Central memory CD8-positive, alpha-beta T cell (primary cell): Measurements from ENCODE around the gene CYBRD1.

Source experiments
- ATAC-seq: fragments of 150-1000 bp; cut with Tn5 transposase; replicated peaks from 2 replicates; pipeline ENCODE4 v1.10.0; 2022; ENCODE audit warnings: mild to moderate bottlenecking, moderate FRiP score, moderate number of reproducible peaks; ENCODE audit not compliant: poor library complexity, severe bottlenecking; ENCODE audit errors: extremely low read depth
- DNase-seq, 2 donors: peaks; one replicate each; pipeline ENCODE4 v3.0.0; 2021; ENCODE audit warnings: low spot score in 2 of 2
- H3K27ac Mint-ChIP-seq: one replicate; pipeline ENCODE4 v1.8.0; 2022; ENCODE audit warnings: low read depth, mild to moderate bottlenecking, moderate library complexity, mixed read lengths
- H3K27me3 Mint-ChIP-seq: one replicate; pipeline ENCODE4 v1.8.0; 2022; ENCODE audit warnings: mixed read lengths
- H3K36me3 Mint-ChIP-seq: one replicate; pipeline ENCODE4 v1.8.0; 2022; ENCODE audit warnings: mild to moderate bottlenecking, moderate library complexity, mixed read lengths; ENCODE audit not compliant: insufficient read depth
- H3K4me1 Mint-ChIP-seq: one replicate; pipeline ENCODE4 v1.8.0; 2022; ENCODE audit warnings: mixed read lengths
- H3K4me3 Mint-ChIP-seq: one replicate; pipeline ENCODE4 v1.8.0; 2022; ENCODE audit warnings: mild to moderate bottlenecking, moderate library complexity, mixed read lengths
- H3K9me3 Mint-ChIP-seq: one replicate; pipeline ENCODE4 v1.8.0; 2022; ENCODE audit warnings: mixed read lengths

Gene CYBRD1

GRCh38 chr2:171598713-171599319 is 76.5 kb downstream of the CYBRD1 start:
- peak in 1 of 2 donors; percentile 21 for DNase-seq
- H3K36me3 Mint-ChIP-seq: no peaks in the 10 kb centered on the region
- no peaks in the 10 kb centered on the region for H3K9me3 Mint-ChIP-seq
- ATAC-seq: peak; percentile 93
- no peak overlapping the region for H3K4me3 Mint-ChIP-seq
- no peaks in the 10 kb centered on the region for H3K4me1 Mint-ChIP-seq
- H3K27me3 Mint-ChIP-seq: peaks cover 29% of the 10 kb centered on the region
- H3K27ac Mint-ChIP-seq: no peak overlapping the region

- no peak for ATAC-seq
Measured at GRCh38 chr2:171600126-171600525, 77.9 kb downstream of the CYBRD1 start.

GRCh38 chr2:171602352-171602751 is 80.1 kb downstream of the CYBRD1 start:
- no peak for ATAC-seq
- Mint-ChIP-seq H3K4me1 (no peaks in the 10 kb centered on the region), H3K27ac (no peak overlapping the region), H3K36me3 (no peaks in the 10 kb centered on the region), H3K27me3 (peaks cover 52% of the 10 kb centered on the region), H3K9me3 (no peaks in the 10 kb centered on the region), H3K4me3 (no peak overlapping the region)
- DNase-seq: no peak

More at GRCh38 chr2:171600126-171600525, 77.9 kb downstream of the CYBRD1 start:
- Mint-ChIP-seq H3K27ac (no peak overlapping the region), H3K9me3 (no peaks in the 10 kb centered on the region), H3K4me3 (no peak overlapping the region), H3K4me1 (no peaks in the 10 kb centered on the region), H3K27me3 (peaks cover 29% of the 10 kb centered on the region), H3K36me3 (no peaks in the 10 kb centered on the region)
- no peak for DNase-seq
